Measurements from ENCODE around the gene GTF3C4. TPM values are rescaled to one million over a fixed set of nuclear protein-coding genes. Genes with fewer than 3 reads are reported as not detected.

GTF3C4 gene
- polyA plus RNA-seq, 1 of the 3 experiments (the other 2 are of a cell fraction): 2.8 TPM

DNA sequence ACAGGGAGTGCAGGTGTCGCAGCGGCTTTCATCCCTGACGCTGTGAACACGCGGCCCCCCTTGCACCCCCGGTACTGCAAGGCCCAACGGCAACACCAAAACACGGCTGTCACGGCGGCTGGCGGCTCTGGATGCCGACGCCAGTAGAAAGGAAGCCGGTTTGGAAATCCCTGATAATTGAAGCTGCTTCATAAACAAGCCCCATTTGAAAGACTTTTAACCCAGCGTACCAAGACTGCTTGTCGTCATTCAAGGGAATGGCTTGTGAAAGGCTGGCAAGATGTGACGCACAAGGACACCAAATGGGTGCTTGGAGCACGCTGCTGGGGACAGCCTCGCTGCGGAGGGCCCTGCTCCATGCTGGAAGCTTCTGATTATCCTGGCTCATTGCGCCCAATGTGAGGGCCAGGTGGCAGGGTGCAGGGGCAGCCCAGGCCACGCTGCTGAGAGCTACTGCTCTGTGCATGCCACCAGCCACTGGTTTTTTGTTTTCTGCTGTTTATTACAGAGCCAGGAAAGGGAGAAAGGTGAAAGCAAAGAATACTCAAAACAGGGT, 63.1 kb downstream of the GTF3C4 start:
- Histone ChIP-seq H4K20me1 (ENCODE audit: insufficient read depth) (no peaks in the 10 kb centered on the region), H3K9me2 (no peaks in the 10 kb centered on the region), H3K79me2 (ENCODE audit: insufficient read depth) (no peaks in the 10 kb centered on the region), H3K36me3 (replicated peaks in 1 of 2; ENCODE audit: control insufficient read depth in 1 of 2, insufficient read depth in 2 of 2, low read length in 1 of 2) (no peaks in the 10 kb centered on the region), H3K4me3 (ENCODE audit: low read depth in 2 of 2, low read length in 1 of 2) (no peak overlapping the region), H3K4me2 (no peak overlapping the region), H3K9ac (no peak overlapping the region), H3K9me3 (no peaks in the 10 kb centered on the region), H2AFZ (ENCODE audit: low read depth) (no peak overlapping the region), H3F3A (replicated peaks; ENCODE audit: insufficient read depth) (no peaks in the 10 kb centered on the region), H3K4me1 (ENCODE audit: control insufficient read depth in 1 of 2, insufficient read depth in 2 of 2, low read depth in 1 of 2, low read length in 1 of 2) (no peaks in the 10 kb centered on the region), H3K27ac (ENCODE audit: low read depth in 2 of 2, low read length in 1 of 2) (no peak overlapping the region), H3K27me3 (ENCODE audit: insufficient read depth) (no peaks in the 10 kb centered on the region; the same call in 1 of the 2 replicates)
- DNase-seq: no peak
- CTCF ChIA-PET: no interaction called here
- TF ChIP-seq GATA2 (CRISPR knock-in tag; IDR thresholded peaks at IDR 0.05): no peak
- no peak for TF ChIP-seq SMC3 (IDR thresholded peaks at IDR 0.05; ENCODE audit: low read depth, low read length)
- TF ChIP-seq, protein P1, sequence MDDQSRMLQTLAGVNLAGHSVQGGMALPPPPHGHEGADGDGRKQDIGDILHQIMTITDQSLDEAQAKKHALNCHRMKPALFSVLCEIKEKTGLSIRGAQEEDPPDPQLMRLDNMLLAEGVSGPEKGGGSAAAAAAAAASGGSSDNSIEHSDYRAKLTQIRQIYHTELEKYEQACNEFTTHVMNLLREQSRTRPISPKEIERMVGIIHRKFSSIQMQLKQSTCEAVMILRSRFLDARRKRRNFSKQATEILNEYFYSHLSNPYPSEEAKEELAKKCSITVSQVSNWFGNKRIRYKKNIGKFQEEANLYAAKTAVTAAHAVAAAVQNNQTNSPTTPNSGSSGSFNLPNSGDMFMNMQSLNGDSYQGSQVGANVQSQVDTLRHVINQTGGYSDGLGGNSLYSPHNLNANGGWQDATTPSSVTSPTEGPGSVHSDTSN (IDR thresholded peaks at IDR 0.05): no peak
- TF ChIP-seq SIN3A (IDR thresholded peaks at IDR 0.05; ENCODE audit: borderline replicate concordance, low read depth, low read length): no peak
- TF ChIP-seq TAF1 (IDR thresholded peaks at IDR 0.05; ENCODE audit: borderline replicate concordance, low read depth, low read length): no peak
- no peak for TF ChIP-seq MAX (IDR thresholded peaks at IDR 0.05; ENCODE audit: low read depth)
- TF ChIP-seq EP300 (IDR thresholded peaks at IDR 0.05; ENCODE audit: borderline replicate concordance in 1 of 2, low read depth in 1 of 2, low read length in 1 of 2): no peak
- no peak for TF ChIP-seq TEAD4 (IDR thresholded peaks at IDR 0.05; ENCODE audit: borderline replicate concordance, insufficient read depth)
- no peak for TF ChIP-seq RFX5 (IDR thresholded peaks at IDR 0.05; ENCODE audit: low read length)
- TF ChIP-seq IRF3 (IDR thresholded peaks at IDR 0.05; ENCODE audit: low read depth, low read length): no peak
- TF ChIP-seq JUND (IDR thresholded peaks at IDR 0.05): no peak
- no peak for TF ChIP-seq FOSL2 (IDR thresholded peaks at IDR 0.05; ENCODE audit: borderline replicate concordance, low read depth)
- no peak for TF ChIP-seq EZH2phosphoT487 (IDR thresholded peaks at IDR 0.05; ENCODE audit: borderline replicate concordance, low read depth)
- TF ChIP-seq NFIC (IDR thresholded peaks at IDR 0.05; ENCODE audit: borderline replicate concordance): no peak
- POLR2A ChIA-PET: no interaction called here
- WGBS (ENCODE audit: low lambda C conversion rate): 79% methylated on average over 15 of the region's 22 CpGs

DNA sequence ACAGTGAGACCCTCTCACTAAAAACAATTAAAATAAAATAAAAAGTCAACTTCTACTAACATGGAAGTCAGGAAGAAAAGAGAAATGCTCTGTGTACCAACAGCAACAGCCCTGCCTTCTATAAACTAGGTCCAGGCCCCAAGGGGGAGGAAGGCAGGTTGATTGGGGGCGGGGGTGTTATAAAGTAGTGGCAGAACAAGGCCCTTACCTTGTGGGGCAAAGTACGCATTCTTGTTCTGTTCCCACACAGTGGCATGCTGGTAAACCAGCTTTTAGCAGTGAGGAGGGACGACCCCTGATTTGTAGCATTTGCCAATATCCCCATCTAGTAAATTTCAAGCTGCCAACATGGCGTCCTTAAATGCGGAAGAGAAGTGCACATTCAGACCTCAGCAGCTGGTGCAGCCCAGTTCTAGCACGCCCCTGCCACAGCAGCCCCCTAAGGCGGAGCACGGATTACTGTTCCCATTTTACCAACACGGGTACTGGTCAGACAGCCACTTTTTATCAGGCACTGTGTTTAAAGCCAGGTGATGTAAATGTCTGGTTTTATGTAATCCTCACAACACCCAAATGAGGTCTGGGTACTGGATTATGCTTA, 69.5 kb downstream of the GTF3C4 start:
- Histone ChIP-seq H3K4me1 (ENCODE audit: control insufficient read depth in 1 of 2, insufficient read depth in 2 of 2, low read depth in 1 of 2, low read length in 1 of 2) (peaks cover 0 to 7% of the 10 kb centered on the region in 2 experiments; a peak in 1 of 4 replicates), H3F3A (replicated peaks; ENCODE audit: insufficient read depth) (no peaks in the 10 kb centered on the region), H3K9me3 (no peaks in the 10 kb centered on the region), H3K9me2 (no peaks in the 10 kb centered on the region), H3K36me3 (replicated peaks in 1 of 2; ENCODE audit: control insufficient read depth in 1 of 2, insufficient read depth in 2 of 2, low read length in 1 of 2) (no peaks in the 10 kb centered on the region), H2AFZ (ENCODE audit: low read depth) (no peak overlapping the region), H3K9ac (no peak overlapping the region), H3K27me3 (ENCODE audit: insufficient read depth) (no peaks in the 10 kb centered on the region; the same call in 1 of the 2 replicates), H3K27ac (ENCODE audit: low read depth in 2 of 2, low read length in 1 of 2) (no peak overlapping the region), H3K4me2 (no peak overlapping the region), H3K4me3 (ENCODE audit: low read depth in 2 of 2, low read length in 1 of 2) (no peak overlapping the region), H4K20me1 (ENCODE audit: insufficient read depth) (no peaks in the 10 kb centered on the region), H3K79me2 (ENCODE audit: insufficient read depth) (no peaks in the 10 kb centered on the region)
- TF ChIP-seq JUND (IDR thresholded peaks at IDR 0.05) (no peak), RCOR1 (IDR thresholded peaks at IDR 0.05; ENCODE audit: low read length) (no peak), NRF1 (IDR thresholded peaks at IDR 0.05; ENCODE audit: low read depth, low read length) (no peak), IRF3 (IDR thresholded peaks at IDR 0.05; ENCODE audit: low read depth, low read length) (no peak), EZH2phosphoT487 (IDR thresholded peaks at IDR 0.05; ENCODE audit: borderline replicate concordance, low read depth) (no peak), CTCF (IDR thresholded peaks at IDR 0.05) (no peak)
- TF ChIP-seq, protein P2, sequence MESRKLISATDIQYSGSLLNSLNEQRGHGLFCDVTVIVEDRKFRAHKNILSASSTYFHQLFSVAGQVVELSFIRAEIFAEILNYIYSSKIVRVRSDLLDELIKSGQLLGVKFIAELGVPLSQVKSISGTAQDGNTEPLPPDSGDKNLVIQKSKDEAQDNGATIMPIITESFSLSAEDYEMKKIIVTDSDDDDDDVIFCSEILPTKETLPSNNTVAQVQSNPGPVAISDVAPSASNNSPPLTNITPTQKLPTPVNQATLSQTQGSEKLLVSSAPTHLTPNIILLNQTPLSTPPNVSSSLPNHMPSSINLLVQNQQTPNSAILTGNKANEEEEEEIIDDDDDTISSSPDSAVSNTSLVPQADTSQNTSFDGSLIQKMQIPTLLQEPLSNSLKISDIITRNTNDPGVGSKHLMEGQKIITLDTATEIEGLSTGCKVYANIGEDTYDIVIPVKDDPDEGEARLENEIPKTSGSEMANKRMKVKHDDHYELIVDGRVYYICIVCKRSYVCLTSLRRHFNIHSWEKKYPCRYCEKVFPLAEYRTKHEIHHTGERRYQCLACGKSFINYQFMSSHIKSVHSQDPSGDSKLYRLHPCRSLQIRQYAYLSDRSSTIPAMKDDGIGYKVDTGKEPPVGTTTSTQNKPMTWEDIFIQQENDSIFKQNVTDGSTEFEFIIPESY (IDR thresholded peaks at IDR 0.05; ENCODE audit: borderline replicate concordance, low read depth): no peak
- 74% methylated on average over 9 of the region's 9 CpGs for WGBS (ENCODE audit: low lambda C conversion rate)
- CTCF ChIA-PET: no interaction called here
- POLR2A ChIA-PET: no interaction called here
- no peak for DNase-seq
